ENCODE results near the gene BRSK1. TPM values are rescaled to one million over a fixed set of nuclear protein-coding genes. Genes with fewer than 3 reads are reported as not detected.

BRSK1 gene
- total and polyA plus RNA-seq, 2 of the 8 experiments (the other 6 are each of a cell fraction or from before 2014, with no cell fraction given): 27.6 to 32.7 TPM

- Histone ChIP-seq H3K23ac (ENCODE audit: insufficient read length) (no peak overlapping the region), H4K20me1 (replicated peaks in 1 of 2; ENCODE audit: control insufficient read depth in 1 of 2, insufficient read depth in 2 of 2, low read length in 2 of 2) (peaks cover 0 to 6% of the 10 kb centered on the region in 2 experiments), H3K9ac (replicated peaks in 1 of 4; ENCODE audit: extremely low read depth in 1 of 4, low read depth in 3 of 4, low read length in 3 of 4) (no peak overlapping the region; a peak in 1 of 7 replicates), H3K27me3 (replicated peaks in 1 of 4; ENCODE audit: control insufficient read depth in 3 of 4, extremely low read depth in 1 of 4, insufficient read depth in 3 of 4, low read length in 3 of 4) (peaks cover 0 to 3% (median 0%) of the 10 kb centered on the region in 4 experiments; a peak in 1 of 7 replicates), H2BK20ac (ENCODE audit: low read length) (0 out of 2 replicates have a peak overlapping the region, but pooled peaks have one; percentile 66), H3K4ac (replicated peaks; ENCODE audit: insufficient read length, low read depth, low read length) (peak overlapping the region; percentile 97), H2BK15ac (ENCODE audit: low read length) (peak overlapping the region; percentile 92; the same call in 1 of the 2 replicates), H3K9me3 (ENCODE audit: insufficient read depth in 2 of 2, low read depth in 1 of 2, low read length in 1 of 2) (no peaks in the 10 kb centered on the region), H3K4me2 (ENCODE audit: insufficient read depth in 1 of 2, low read depth in 2 of 2, low read length in 2 of 2) (peak overlapping the region; percentile 79 to 94), H3K79me2 (ENCODE audit: control insufficient read depth in 1 of 2, insufficient read depth in 2 of 2, low read length in 2 of 2) (peaks cover 0 to 3% of the 10 kb centered on the region in 2 experiments; a peak in 1 of 4 replicates), H2BK12ac (ENCODE audit: low read depth, low read length) (peak overlapping the region; percentile 32; the same call in 1 of the 2 replicates), H3K23me2 (ENCODE audit: low read depth, low read length) (peaks cover 20% of the 10 kb centered on the region; the same call in 1 of the 2 replicates), H3K14ac (ENCODE audit: insufficient read length) (no peak overlapping the region), H3K27ac (ENCODE audit: low read depth, low read length) (no peak overlapping the region), H3K18ac (ENCODE audit: extremely low read depth, low read length) (peak overlapping the region; percentile 10; the same call in 1 of the 2 replicates), H2AK5ac (ENCODE audit: low read depth, low read length) (peak overlapping the region; percentile 83; the same call in 1 of the 2 replicates), H3K79me1 (ENCODE audit: low read depth, low read length) (peaks cover 5% of the 10 kb centered on the region; the same call in 1 of the 2 replicates), H2BK120ac (replicated peaks; ENCODE audit: low read depth, low read length) (no peak overlapping the region), H3K4me1 (replicated peaks in 1 of 4; ENCODE audit: control insufficient read depth in 3 of 4, insufficient read depth in 4 of 4, low read length in 3 of 4) (peaks cover 0 to 23% (median 10%) of the 10 kb centered on the region in 4 experiments; a peak in 6 of 7 replicates), H2AFZ (ENCODE audit: low read length) (no peak overlapping the region), H4K91ac (replicated peaks; ENCODE audit: insufficient read length, low read length) (peak overlapping the region; percentile 72), H2BK5ac (ENCODE audit: low read depth, low read length) (peak overlapping the region; percentile 88), H3K4me3 (ENCODE audit: extremely low read depth in 1 of 4, insufficient read depth in 2 of 4, low read depth in 3 of 4, low read length in 4 of 4) (peak overlapping the region; percentile 69 to 85 (median 84)), H3K36me3 (ENCODE audit: control insufficient read depth in 2 of 4, insufficient read depth in 4 of 4, low read length in 3 of 4) (peaks cover 0 to 31% (median 15%) of the 10 kb centered on the region in 4 experiments; a peak in 4 of 8 replicates), H4K8ac (ENCODE audit: extremely low read depth, insufficient read depth, low read length) (no peak overlapping the region), H4K5ac (ENCODE audit: insufficient read length, low read depth, low read length) (no peak overlapping the region), H3K56ac (replicated peaks; ENCODE audit: insufficient read length, low read depth, low read length) (no peak overlapping the region)
- 2% methylated on average over 8 of the region's 15 CpGs; no CpG with 5 or more reads in 1 of the 2 experiments for WGBS, 2 experiments (ENCODE audit: extremely low coverage in 1 of 2, insufficient coverage in 1 of 2, insufficient read length in 1 of 2, insufficient replicate concordance in 2 of 2, low coverage in 1 of 2, low lambda C conversion rate in 2 of 2, missing lambda C conversion rate in 1 of 2)
- ChIA-PET CTCF (ENCODE audit: partially characterized antibody) (interaction anchor here (0.6 to 1.3 kb wide), 4 partner anchors 9 to 86 kb away, joined by 3 to 6 read pairs (median 4); no protein-coding TSS in a partner anchor), POLR2A (ENCODE audit: partially characterized antibody) (interaction anchor here (0.6 to 4.1 kb wide), 16 partner anchors 8 to 209 kb away, joined by 3 to 30 read pairs (median 3); partner anchors contain the start of genes GARIN5B, TMEM238 and UBE2S)
- no peak for TF ChIP-seq SAP30 (IDR thresholded peaks at IDR 0.05; ENCODE audit: insufficient read depth, insufficient replicate concordance, low read length)
- TF ChIP-seq PHF8 (conservative IDR thresholded peaks at IDR 0.05; ENCODE audit: low read depth, low read length): 0 out of 2 replicates have a peak, but pooled peaks have one; percentile 14
- peak in 1 of 2 experiments; percentile 79 for DNase-seq (ENCODE audit: low read depth in 1 of 2, low spot score in 2 of 2)
- FAIRE-seq: no peak
Observed at GRCh38 chr19:55341171-55341588, 57.4 kb downstream of the BRSK1 start.
